VCaP (cell line): ENCODE data around the gene TIGD2.

Experiments used
- H3K27ac ChIP-seq: fragments of 450-650 bp; 2 replicates; pipeline ENCODE4 v1.5.1; 2017
- CTCF ChIP-seq: fragments of 450-650 bp; conservative IDR thresholded peaks from 2 replicates; pipeline ENCODE4 v1.5.1; 2017; ENCODE audit warnings: mild to moderate bottlenecking, moderate library complexity

TIGD2 gene

GRCh38 chr4:89119166-89119565 is 7.8 kb downstream of the TIGD2 start:
- TF ChIP-seq CTCF = no peak
- no peak overlapping the region for H3K27ac ChIP-seq

GRCh38 chr4:89119836-89120235 is 8.5 kb downstream of the TIGD2 start:
- TF ChIP-seq CTCF = no peak
- H3K27ac ChIP-seq = no peak overlapping the region

- no peak for TF ChIP-seq CTCF
- no peak overlapping the region for H3K27ac ChIP-seq
These were observed 10.2 kb downstream of the TIGD2 start for GRCh38 chr4:89121387-89122068.

GRCh38 chr4:89123451-89123851 is 12.1 kb downstream of the TIGD2 start:
- TF ChIP-seq CTCF = no peak
- H3K27ac ChIP-seq = no peak overlapping the region

- TF ChIP-seq CTCF = no peak
- no peak overlapping the region for H3K27ac ChIP-seq
These were observed 14.8 kb downstream of the TIGD2 start for GRCh38 chr4:89125901-89126782.

GRCh38 chr4:89129080-89129640 is 17.8 kb downstream of the TIGD2 start:
- H3K27ac ChIP-seq = no peak overlapping the region

More at GRCh38 chr4:89129080-89129640, 17.8 kb downstream of the TIGD2 start:
- no peak for TF ChIP-seq CTCF
